Activated CD4-positive, alpha-beta T cell treated with anti-CD3 and anti-CD28 coated beads, Interleukin-2, amount 50 U/mL, for 48 hours (primary cell): ENCODE measurements around the gene C3.

Experiments used
- DNase-seq, 2 experiments: peaks; one replicate each; pipeline ENCODE4 v3.0.0-alpha.2; 2020

Gene C3

DNA sequence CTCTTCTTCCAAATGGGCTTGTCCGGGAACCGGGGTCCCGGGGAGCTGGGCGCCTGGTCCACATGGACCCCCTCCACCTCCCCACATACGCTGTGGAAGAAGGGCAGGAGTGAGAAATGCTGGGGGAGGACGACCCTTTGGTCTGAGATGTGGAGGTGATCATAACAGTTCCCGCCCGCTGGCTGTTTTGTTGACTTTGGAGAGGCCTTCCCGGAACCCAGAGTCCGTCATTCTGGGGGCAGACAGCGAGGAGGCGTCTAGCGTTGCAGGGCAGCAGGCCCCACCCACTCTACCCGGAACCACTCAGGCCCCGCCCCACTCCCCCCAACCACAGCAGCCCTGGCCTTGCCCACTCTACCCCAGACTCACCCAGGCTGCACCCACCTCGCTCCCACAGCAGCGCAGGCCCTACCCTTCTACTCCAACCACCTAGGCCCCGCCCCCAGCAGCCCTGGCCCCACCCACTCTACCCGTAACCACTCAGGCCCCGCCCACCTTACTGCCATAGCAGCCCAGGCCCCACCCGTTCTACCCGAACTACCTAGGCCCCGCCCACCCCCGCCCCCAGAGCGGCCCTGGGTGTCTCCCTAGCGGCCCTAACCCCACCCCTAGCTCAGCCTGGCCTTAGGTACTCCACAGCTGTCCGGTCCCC lies 9.8 kb upstream of the C3 start:
- peak; percentile 59 to 60 for DNase-seq

DNA sequence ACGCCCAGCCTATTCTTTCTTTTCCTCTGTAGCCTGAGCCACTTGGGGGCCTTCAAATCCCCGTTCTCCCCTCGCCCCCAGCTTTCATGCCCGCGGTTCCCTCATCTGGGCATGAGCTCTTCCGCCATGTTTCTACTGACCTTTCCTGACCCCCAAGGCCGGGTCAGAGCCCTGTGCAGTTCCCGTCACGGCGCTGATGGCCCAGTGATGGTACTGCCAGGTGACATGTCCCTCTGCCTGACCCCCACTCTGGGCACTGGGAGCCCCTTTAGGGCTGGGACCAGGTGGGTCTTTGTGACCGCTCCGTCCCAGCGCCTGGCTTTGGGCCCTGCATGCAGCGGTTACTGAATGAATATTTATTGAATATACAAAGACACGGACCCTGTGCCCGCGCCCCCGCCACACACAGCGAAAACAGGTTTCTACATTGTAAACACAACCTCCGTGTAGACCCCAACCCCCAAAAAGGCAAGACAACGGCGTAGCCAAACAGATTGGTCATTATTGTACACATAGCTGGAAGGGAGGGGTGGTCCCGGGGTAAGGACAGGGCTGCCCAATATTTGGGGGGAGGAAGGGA lies 9.2 kb upstream of the C3 start:
- DNase-seq, result no peak

DNA sequence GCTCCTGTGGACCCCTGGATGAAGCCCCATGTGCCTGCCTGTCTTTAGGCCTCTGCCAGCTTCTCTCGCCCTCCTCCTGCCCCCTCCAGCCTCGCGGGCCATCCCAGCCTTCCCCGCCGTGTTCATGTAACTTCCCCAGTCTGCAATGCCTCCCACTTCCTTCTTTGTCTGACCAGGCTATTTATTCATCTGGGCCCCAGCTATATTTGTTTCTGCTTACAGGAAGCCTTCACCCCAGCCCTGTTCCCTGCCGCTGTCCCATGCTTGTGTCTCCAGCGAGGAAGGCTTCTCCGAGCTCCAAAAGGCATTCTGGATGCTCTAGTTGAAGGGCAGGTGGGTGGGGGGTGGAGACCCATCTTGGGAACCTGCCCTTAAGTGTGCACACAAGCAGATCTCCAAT lies 7.9 kb upstream of the C3 start:
- no peak for DNase-seq

GRCh38 chr19:6725513-6726231 lies 5.2 kb upstream of the C3 start:
- DNase-seq, result no peak

DNA sequence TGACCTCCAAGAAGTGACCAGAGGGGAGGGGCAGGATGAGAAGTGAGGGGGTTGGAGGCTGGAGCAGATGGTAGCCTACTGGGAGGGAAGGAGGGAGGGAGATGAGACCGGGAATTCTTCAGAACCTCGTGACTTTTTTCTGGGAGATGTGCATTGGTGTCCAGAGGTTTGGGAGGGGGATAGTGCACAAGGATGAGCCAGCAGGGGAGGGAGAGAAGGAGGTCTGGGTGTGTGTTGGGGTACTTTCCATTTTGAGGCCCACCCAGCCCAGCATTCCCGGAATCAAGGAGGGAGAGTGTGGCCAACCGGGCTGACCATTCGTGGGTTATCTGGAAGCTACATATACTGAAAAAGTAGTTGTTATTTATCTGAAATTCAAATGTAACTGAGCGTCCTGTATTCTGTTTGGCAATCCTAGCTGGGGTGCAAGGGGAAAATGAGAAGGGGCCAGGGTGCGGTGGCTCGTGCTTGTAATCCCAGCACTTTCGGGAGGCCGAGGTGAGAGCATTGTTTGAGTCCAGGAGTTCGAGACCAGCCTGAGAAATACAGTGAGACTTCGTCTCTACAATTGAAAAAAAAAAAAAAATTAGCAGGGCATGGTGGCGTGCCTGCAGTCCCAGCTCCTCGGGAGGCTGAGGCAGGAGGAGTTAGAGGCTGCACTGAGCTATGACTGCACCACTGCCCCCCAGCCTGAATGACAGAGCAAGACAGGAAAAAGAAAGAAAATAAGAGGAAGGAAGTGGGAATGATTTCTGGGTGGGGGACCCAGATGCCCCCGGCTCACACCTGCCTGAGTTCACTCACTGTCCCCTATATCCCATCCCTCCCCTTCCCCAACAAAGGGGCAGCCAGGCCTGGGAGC lies 4.4 kb upstream of the C3 start:
- DNase-seq, result no peak

DNA sequence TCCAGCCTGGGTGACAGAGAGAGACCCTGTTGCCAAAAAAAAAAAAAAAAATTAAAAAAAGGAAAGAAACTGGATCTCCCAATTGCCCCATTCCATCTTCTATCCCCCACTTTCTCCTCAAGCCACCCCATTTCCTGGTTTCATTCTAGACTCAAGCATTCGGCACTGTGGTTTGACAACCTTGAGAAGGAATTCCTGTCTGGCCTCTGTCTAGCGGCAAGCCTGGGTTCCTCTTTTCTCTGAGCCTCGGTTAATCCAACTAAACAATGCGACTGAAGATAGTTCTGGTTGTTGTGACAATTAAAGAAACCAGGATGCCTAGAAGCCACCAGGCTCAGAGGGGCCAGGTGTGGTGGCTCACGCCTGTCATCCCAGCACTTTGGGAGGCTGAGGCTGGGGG lies 3.3 kb upstream of the C3 start:
- DNase-seq, result no peak

GRCh38 chr19:6723108-6723618 lies 2.7 kb upstream of the C3 start:
- DNase-seq, result no peak

- no peak for DNase-seq
Measured at GRCh38 chr19:6721773-6722172, 1.3 kb upstream of the C3 start.

GRCh38 chr19:6721138-6721474 lies 656 bp upstream of the C3 start:
- DNase-seq, result no peak

GRCh38 chr19:6719992-6720368 lies 470 bp downstream of the C3 start:
- no peak for DNase-seq

- DNase-seq, result no peak
Measured at GRCh38 chr19:6719540-6719861, 949 bp downstream of the C3 start.

DNA sequence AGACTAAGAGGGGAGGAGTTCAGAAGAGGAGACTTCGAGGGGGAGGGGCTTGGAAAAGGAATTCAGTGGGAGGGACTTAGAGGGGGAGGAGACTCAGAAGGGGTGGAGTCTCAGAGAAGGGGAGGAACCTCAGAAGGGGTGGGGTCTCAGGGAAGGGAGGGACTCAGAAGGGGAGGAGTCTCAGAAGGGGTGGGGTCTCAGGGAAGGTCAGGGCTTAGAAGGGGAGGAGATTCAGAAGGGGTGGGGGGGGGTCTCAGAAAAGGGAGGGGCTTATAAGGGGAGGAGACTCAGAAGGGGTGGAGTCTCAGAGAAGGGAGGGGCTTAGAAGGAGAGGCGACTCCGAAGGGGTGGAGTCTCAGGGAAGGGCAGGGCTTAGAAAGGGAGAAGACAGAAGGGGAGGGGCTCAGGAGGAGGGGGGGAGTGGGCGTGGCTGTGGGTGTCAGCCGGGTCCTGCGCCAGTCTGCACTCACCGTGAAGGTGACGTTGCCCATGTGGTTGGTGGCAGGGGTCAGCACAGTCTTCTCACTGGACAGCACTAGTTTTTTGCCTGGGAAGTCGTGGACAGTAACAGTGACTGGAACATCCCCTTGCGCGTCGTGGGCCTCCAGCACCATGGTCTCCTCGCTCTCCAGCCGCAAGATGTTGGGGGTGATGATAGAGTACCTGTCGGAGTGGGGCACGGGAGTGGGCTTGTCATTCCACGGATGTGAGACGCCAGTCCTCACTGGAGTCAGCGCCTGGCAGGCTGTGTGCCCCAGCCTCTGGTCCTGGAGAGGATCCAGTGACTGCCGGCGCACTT lies 1.5 kb downstream of the C3 start:
- peak; percentile 22 to 41 for DNase-seq

DNA sequence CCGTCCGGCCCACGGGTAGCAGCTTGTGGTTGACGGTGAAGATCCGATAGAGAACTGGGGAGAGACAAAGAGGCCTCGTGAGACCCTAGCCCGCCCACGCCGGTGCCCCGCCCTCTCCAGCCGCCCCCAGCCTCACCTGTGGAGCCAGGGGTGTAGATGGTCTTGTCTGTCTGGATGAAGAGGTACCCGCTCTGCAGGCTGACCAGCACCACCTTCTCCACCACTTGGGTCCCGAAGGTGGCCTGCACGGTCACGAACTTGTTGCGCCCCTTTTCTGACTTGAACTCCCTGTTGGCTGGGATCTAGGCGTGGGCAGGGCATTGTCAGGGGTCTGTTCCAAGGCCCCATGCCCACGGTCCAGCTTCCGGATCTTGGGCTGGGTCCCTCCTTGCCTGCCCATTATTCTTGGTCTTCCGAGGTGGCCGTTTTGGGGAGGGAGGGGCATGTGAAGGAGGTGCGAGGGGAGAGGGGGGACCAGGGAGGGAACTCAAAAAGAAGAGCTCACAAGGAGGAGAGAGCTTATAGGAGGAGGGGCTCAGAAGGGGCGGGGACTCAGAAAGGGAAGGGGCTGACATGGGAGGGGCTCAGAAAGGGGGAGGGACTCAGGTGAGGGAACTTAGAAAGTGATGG lies 2.2 kb downstream of the C3 start:
- no peak for DNase-seq

DNA sequence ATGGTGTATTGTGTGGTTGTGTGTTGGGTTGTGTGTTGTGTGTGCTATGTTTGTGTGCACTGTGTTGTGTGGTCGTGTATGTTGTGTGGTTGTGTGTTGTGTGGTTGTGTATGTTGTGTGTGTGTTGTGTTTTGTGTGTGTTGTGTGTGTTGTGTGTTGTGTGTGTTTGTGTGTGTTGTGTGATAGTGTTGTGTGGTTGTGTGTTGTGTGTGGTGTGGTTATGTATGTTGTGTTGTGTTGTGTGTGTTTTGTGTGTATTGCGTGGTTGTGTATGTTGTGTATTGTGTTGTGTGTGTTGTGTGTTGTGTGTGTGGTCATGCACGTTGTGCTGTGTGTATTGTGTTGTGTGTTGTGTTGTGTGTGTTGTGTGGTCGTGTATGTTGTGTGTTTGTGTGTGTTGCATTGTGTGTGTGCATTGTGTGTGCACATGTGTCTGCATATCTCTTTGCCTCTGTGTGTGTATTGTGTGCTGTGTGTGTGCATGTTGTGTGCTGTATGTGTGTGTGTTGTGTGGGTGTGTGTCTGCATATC lies 2.9 kb downstream of the C3 start:
- no peak for DNase-seq

- DNase-seq, result no peak
Measured at GRCh38 chr19:6717036-6717435, 3.4 kb downstream of the C3 start.

GRCh38 chr19:6716610-6716970 lies 3.9 kb downstream of the C3 start:
- no peak for DNase-seq

- no peak for DNase-seq
Measured at GRCh38 chr19:6714749-6715555, 5.5 kb downstream of the C3 start.

DNA sequence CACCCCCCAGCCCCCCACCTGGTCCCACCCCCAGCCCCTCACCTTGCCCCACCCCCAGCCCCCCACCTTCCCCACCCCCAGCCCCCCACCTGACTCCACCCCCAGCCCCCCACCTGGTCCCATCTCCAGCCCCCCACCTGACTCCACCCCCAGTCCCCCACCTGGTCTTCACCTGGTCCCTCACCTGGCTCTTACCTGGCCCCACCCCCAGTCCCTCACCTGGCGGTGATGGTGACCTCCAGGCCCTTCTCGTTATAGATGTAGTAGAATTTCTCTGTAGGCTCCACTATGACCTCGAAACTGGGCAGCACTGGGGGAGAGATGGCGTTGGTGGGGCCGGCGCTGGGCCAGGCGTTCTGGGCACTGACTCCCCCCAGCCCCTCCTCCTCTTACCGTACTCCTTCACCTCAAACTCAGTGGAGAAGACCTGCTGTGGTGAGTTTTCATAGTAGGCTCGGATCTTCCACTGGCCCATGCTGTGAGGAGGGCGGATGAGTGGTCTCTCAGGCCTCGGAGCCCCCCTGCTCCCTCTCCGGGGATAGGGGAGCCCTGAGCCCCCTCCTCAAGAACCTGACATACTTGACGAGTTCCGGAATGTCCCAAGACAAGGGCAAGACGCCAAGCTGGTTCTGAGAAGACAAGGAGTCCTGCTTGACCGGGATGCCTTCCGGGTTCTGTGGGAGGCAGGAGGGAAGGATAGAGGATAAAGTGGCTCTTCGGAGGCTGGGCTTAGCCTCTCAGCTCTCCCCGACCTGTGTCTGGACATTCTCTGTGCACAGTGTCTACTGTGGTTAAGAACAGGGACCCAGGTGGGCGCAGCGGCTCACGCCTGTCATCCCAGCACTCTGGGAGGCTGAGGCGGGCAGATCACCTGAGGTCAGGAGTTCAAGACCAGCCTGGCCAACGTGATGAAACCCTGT lies 6.4 kb downstream of the C3 start:
- DNase-seq, result no peak

GRCh38 chr19:6712692-6713670 lies 7.5 kb downstream of the C3 start:
- DNase-seq, result no peak
